SU-DHL-6 (cell line): Measurements from ENCODE around the gene KPNA3.

Experiments used
- CTCF ChIP-seq: fragments of 200-600 bp; sonication (generic); IDR thresholded peaks from one replicate; pipeline ENCODE4 v1.5.1; 2017; ENCODE audit warnings: antibody characterized with exemption, mild to moderate bottlenecking, low read length, moderate library complexity; ENCODE audit not compliant: insufficient read depth, poor library complexity, severe bottlenecking
- EZH2phosphoT487 ChIP-seq: fragments of 200-600 bp; sonication (generic), shearing (Covaris generic); conservative IDR thresholded peaks from 2 replicates; pipeline ENCODE4 v1.6.1; 2018; ENCODE audit warnings: mild to moderate bottlenecking, antibody characterized with exemption, low read length, moderate library complexity, mixed read lengths

- TF ChIP-seq CTCF (no peak), EZH2phosphoT487 (no peak)
Observed at GRCh38 chr13:49772828-49773227, 19.7 kb downstream of the KPNA3 start.
